Neural progenitor cell (in vitro differentiated cells): ENCODE results near the gene LHCGR. TPM values are rescaled to one million over a fixed set of nuclear protein-coding genes. Genes with fewer than 3 reads are reported as not detected.

Experiments used
- DNase-seq: peaks from one replicate; pipeline ENCODE4 v3.0.0-alpha.2; 2016; ENCODE audit warnings: low spot score
- H2AFZ ChIP-seq: fragments of 200-600 bp; sonication (generic); replicated peaks from 2 replicates; pipeline ENCODE4 v1.6.1; 2016; ENCODE audit warnings: antibody characterized with exemption
- H3F3A ChIP-seq: fragments of 200-600 bp; sonication (generic); 2 replicates; pipeline ENCODE4 v1.6.1; 2016; ENCODE audit warnings: antibody characterized with exemption, low read depth
- H3K27ac ChIP-seq: fragments of 200-600 bp; sonication (generic); 2 replicates; pipeline ENCODE4 v1.5.1; 2016; ENCODE audit warnings: mild to moderate bottlenecking
- H3K27me3 ChIP-seq: fragments of 200-600 bp; sonication (generic); 2 replicates; pipeline ENCODE4 v1.6.1; 2016; ENCODE audit warnings: mild to moderate bottlenecking, moderate library complexity
- H3K36me3 ChIP-seq: fragments of 200-600 bp; sonication (generic); 2 replicates; pipeline ENCODE4 v1.5.1; 2016
- H3K4me1 ChIP-seq: fragments of 200-600 bp; sonication (generic); 2 replicates; pipeline ENCODE4 v1.6.1; 2016; ENCODE audit warnings: mixed run types
- H3K4me2 ChIP-seq: fragments of 200-600 bp; sonication (generic); 2 replicates; pipeline ENCODE4 v1.6.1; 2016
- H3K4me3 ChIP-seq: fragments of 200-600 bp; sonication (generic); 2 replicates; pipeline ENCODE4 v1.5.1; 2016
- H3K79me2 ChIP-seq: fragments of 200-600 bp; sonication (generic); 2 replicates; pipeline ENCODE4 v1.6.1; 2016; ENCODE audit warnings: low read depth
- H3K9ac ChIP-seq: fragments of 200-600 bp; sonication (generic); 2 replicates; pipeline ENCODE4 v1.6.1; 2016
- H3K9me3 ChIP-seq: fragments of 200-600 bp; sonication (generic); 2 replicates; pipeline ENCODE4 v1.5.1; 2016; ENCODE audit warnings: low read depth
- H4K20me1 ChIP-seq: fragments of 200-600 bp; sonication (generic); 2 replicates; pipeline ENCODE4 v1.6.1; 2016; ENCODE audit warnings: low read depth
- H3K27ac Mint-ChIP-seq: 3 replicates; pipeline ENCODE4 v1.8.0; 2021; ENCODE audit warnings: mixed read lengths
- H3K27me3 Mint-ChIP-seq: 2 replicates; pipeline ENCODE4 v1.8.0; 2022; ENCODE audit warnings: low read depth, mild to moderate bottlenecking, inconsistent platforms, moderate library complexity, mixed read lengths; ENCODE audit not compliant: insufficient read depth
- H3K36me3 Mint-ChIP-seq: 3 replicates; pipeline ENCODE4 v1.8.0; 2021; ENCODE audit warnings: mixed read lengths
- H3K4me1 Mint-ChIP-seq: 3 replicates; pipeline ENCODE4 v1.8.0; 2021; ENCODE audit warnings: mixed read lengths
- H3K4me3 Mint-ChIP-seq: 3 replicates; pipeline ENCODE4 v1.8.0; 2021; ENCODE audit warnings: mild to moderate bottlenecking, moderate library complexity, mixed read lengths
- H3K9me3 Mint-ChIP-seq: 3 replicates; pipeline ENCODE4 v1.8.0; 2020; ENCODE audit warnings: mixed read lengths
- EZH2 ChIP-seq: fragments of 200-600 bp; sonication (generic); IDR thresholded peaks from 2 replicates; pipeline ENCODE4 v1.6.1; 2017; ENCODE audit warnings: antibody characterized with exemption, mild to moderate bottlenecking, moderate library complexity
- EZH2phosphoT487 ChIP-seq: fragments of 200-600 bp; sonication (generic); IDR thresholded peaks from 2 replicates; pipeline ENCODE4 v1.6.1; 2017; ENCODE audit warnings: antibody characterized with exemption
- total RNA-seq: library from RNA; depleted of rRNA; stranded (reverse); fragments of >200 nt; gene quantifications from 2 replicates; pipeline ENCODE4 v1.2.3, GENCODE V29; 2015; ENCODE audit warnings: low replicate concordance
- TF ChIP-seq, protein P1 (sequence below): fragments of 200-600 bp; sonication (generic); IDR thresholded peaks from 2 replicates; pipeline ENCODE4 v1.5.1; 2017; ENCODE audit warnings: antibody characterized with exemption, mild to moderate bottlenecking

Gene LHCGR
- total RNA-seq, 1 donor from 2014 or later = not detected

DNA sequence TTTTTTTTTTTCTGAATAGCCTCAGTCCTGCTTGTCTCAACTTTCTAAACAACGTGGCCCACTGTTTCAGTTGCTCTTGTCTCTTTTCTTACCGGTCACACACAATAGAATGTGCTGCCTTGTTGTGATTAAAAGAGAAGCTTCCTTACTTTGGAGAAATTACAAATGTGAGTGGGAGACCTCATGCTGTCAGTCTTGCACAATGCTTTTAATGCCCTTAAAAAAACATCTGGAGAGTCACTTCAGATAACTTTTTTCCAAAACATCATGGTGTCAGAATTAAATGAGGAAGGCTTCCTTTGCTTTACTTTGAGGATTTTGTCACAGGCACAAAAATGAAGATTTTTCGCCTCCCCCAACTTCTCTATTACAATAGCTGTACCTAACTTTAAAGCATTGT is 37.7 kb downstream of the LHCGR start:
- no peak overlapping the region for H3K4me3 ChIP-seq
- H3K9ac ChIP-seq = no peak overlapping the region
- no peaks in the 10 kb centered on the region for H3K36me3 ChIP-seq
- no peaks in the 10 kb centered on the region for H4K20me1 ChIP-seq
- no peak for DNase-seq
- no peak overlapping the region for H2AFZ ChIP-seq
- Mint-ChIP-seq H3K4me3 (no peak overlapping the region), H3K4me1 (peaks cover 53% of the 10 kb centered on the region), H3K36me3 (peaks cover 3% of the 10 kb centered on the region), H3K27ac (no peak overlapping the region), H3K9me3 (peaks cover 3% of the 10 kb centered on the region), H3K27me3 (no peaks in the 10 kb centered on the region)
- no peaks in the 10 kb centered on the region for H3K27me3 ChIP-seq
- H3K27ac ChIP-seq = no peak overlapping the region
- no peaks in the 10 kb centered on the region for H3K79me2 ChIP-seq
- H3K4me1 ChIP-seq = peaks cover 35% of the 10 kb centered on the region
- H3K4me2 ChIP-seq = peak overlapping the region; percentile 51
- TF ChIP-seq, protein P1, sequence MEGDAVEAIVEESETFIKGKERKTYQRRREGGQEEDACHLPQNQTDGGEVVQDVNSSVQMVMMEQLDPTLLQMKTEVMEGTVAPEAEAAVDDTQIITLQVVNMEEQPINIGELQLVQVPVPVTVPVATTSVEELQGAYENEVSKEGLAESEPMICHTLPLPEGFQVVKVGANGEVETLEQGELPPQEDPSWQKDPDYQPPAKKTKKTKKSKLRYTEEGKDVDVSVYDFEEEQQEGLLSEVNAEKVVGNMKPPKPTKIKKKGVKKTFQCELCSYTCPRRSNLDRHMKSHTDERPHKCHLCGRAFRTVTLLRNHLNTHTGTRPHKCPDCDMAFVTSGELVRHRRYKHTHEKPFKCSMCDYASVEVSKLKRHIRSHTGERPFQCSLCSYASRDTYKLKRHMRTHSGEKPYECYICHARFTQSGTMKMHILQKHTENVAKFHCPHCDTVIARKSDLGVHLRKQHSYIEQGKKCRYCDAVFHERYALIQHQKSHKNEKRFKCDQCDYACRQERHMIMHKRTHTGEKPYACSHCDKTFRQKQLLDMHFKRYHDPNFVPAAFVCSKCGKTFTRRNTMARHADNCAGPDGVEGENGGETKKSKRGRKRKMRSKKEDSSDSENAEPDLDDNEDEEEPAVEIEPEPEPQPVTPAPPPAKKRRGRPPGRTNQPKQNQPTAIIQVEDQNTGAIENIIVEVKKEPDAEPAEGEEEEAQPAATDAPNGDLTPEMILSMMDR = no peak
- TF ChIP-seq EZH2 = no peak
- H3F3A ChIP-seq = peaks cover 22% of the 10 kb centered on the region
- H3K9me3 ChIP-seq = no peaks in the 10 kb centered on the region

- Mint-ChIP-seq H3K4me1 (peaks cover 42% of the 10 kb centered on the region), H3K4me3 (no peak overlapping the region), H3K27me3 (no peaks in the 10 kb centered on the region), H3K27ac (no peak overlapping the region), H3K9me3 (no peaks in the 10 kb centered on the region), H3K36me3 (no peaks in the 10 kb centered on the region)
- peaks cover 35% of the 10 kb centered on the region for H3K4me1 ChIP-seq
- no peak overlapping the region for H3K9ac ChIP-seq
- no peak overlapping the region for H3K27ac ChIP-seq
- no peak for DNase-seq
- no peak overlapping the region for H3K4me2 ChIP-seq
- no peaks in the 10 kb centered on the region for H3K9me3 ChIP-seq
- peaks cover 22% of the 10 kb centered on the region for H3F3A ChIP-seq
- H3K79me2 ChIP-seq = no peaks in the 10 kb centered on the region
- peak overlapping the region; percentile 52 for H2AFZ ChIP-seq
- no peaks in the 10 kb centered on the region for H3K27me3 ChIP-seq
- H3K36me3 ChIP-seq = no peaks in the 10 kb centered on the region
- TF ChIP-seq, protein P1 = no peak
- TF ChIP-seq EZH2 (no peak), EZH2phosphoT487 (no peak)
- H4K20me1 ChIP-seq = no peaks in the 10 kb centered on the region
- H3K4me3 ChIP-seq = no peak overlapping the region
Measured at GRCh38 chr2:48715956-48716355, 39.6 kb downstream of the LHCGR start.

DNA sequence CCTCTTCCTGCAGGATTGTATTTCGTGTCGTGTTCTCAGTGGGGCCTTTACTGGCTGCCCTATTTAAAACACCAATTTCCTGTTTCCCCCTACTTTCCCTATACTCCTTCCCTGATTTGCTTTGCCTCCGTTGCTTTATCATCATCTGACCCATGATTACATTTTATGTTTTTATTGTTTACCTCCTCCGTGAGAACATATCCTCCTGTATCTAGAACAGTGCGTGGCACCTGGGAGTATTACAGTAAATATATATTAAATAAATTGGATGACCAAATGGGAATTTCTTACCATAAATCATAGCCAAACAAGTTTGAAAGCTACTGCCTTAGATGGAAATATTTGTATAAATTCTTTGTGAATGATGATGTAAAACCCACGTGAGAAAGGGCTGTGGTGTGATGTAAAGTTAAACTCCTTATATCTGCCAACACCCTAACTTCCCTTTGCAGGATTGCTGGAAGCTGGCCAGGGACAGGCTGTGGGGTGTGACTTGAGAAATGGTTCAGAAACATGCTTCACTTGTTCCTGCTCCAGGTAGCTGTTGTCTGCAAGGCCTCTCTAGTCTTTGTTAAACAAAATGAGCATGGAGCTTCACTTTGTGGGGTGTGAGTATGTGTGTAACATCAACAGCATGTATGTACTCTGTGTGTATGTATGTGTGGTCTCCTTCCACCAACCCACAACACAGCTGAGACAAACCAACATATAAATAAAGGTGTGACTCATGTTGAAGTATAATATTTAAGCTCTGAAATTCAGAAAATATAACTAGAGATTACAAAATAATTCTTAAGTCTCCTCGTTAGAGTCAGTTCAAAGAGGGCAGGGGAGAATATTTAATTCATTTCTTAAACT is 40.3 kb downstream of the LHCGR start:
- TF ChIP-seq EZH2 = no peak
- TF ChIP-seq EZH2phosphoT487 = no peak
- TF ChIP-seq, protein P1 = no peak
- Mint-ChIP-seq H3K36me3 (no peaks in the 10 kb centered on the region), H3K4me3 (no peak overlapping the region), H3K4me1 (peaks cover 39% of the 10 kb centered on the region), H3K9me3 (no peaks in the 10 kb centered on the region), H3K27me3 (no peaks in the 10 kb centered on the region), H3K27ac (no peak overlapping the region)
- Histone ChIP-seq H3K9me3 (no peaks in the 10 kb centered on the region), H3K27ac (no peak overlapping the region), H3K4me2 (no peak overlapping the region), H3F3A (peaks cover 21% of the 10 kb centered on the region), H3K79me2 (no peaks in the 10 kb centered on the region), H2AFZ (no peak overlapping the region), H3K4me1 (peaks cover 32% of the 10 kb centered on the region), H4K20me1 (no peaks in the 10 kb centered on the region), H3K27me3 (no peaks in the 10 kb centered on the region), H3K36me3 (no peaks in the 10 kb centered on the region), H3K4me3 (no peak overlapping the region), H3K9ac (no peak overlapping the region)
- no peak for DNase-seq
